Hepatocyte (in vitro differentiated cells): ENCODE measurements around the gene PRXL2B.
"Not testable (repeated sequence)": the region's sequence is repeated elsewhere in the genome, so short reads cannot be mapped to it uniquely, and the experiment has no call there.

Experiments used
- CTCF ChIP-seq: fragments of 200-600 bp; sonication (generic); IDR thresholded peaks from 2 replicates; pipeline ENCODE4 v1.5.1; 2016; ENCODE audit warnings: antibody characterized with exemption, mild to moderate bottlenecking; ENCODE audit not compliant: poor library complexity
- EZH2 ChIP-seq: fragments of 200-600 bp; sonication (generic); IDR thresholded peaks from 2 replicates; pipeline ENCODE4 v1.6.1; 2016; ENCODE audit warnings: antibody characterized with exemption, mild to moderate bottlenecking, borderline replicate concordance
- EZH2phosphoT487 ChIP-seq: fragments of 200-600 bp; sonication (generic); IDR thresholded peaks from one replicate; pipeline ENCODE4 v1.6.1; 2018; ENCODE audit warnings: antibody characterized with exemption, mild to moderate bottlenecking, low read depth, moderate library complexity; ENCODE audit not compliant: unreplicated experiment, severe bottlenecking

GRCh38 chr1:2568187-2568816 is 18.3 kb upstream of the PRXL2B start:
- TF ChIP-seq CTCF, EZH2, EZH2phosphoT487: not testable (repeated sequence)
